HG02610 (cell line): ENCODE data around the gene SLC12A1.
A peak's percentile ranks its signal among the peaks of the same experiment; 100 is the strongest.

Experiments used
- ATAC-seq: cut with Tn5 transposase; IDR thresholded peaks from one replicate; pipeline ENCODE4 v1.9.1; 2021; ENCODE audit warnings: mild to moderate bottlenecking, moderate library complexity; ENCODE audit not compliant: unreplicated experiment

SLC12A1 gene

DNA sequence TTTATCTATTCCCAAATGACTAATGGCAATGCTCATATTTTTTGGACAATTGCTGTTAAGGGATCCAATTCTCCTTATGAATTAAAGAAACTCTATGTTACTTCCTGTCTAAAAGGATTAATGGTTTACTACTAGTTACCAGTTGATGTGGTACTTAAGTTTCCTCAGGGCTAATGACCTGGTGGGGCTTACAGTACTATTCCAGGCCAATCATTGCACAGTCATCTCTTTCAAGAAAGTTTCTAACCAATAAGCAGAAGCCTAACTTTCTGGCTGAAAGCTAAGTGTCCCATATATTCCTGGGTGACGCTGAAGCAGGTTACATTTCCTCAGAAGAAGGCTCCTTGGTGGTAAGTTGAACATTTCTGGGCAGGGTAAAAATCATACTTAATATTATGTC, at the start of gene SLC12A1:
Gene SLC12A1, plus strand, starts transcription at position 322 of the 400 bp plus-strand sequence. CDS start 1,418 bp downstream, outside the sequence.
- ATAC-seq: no peak

DNA sequence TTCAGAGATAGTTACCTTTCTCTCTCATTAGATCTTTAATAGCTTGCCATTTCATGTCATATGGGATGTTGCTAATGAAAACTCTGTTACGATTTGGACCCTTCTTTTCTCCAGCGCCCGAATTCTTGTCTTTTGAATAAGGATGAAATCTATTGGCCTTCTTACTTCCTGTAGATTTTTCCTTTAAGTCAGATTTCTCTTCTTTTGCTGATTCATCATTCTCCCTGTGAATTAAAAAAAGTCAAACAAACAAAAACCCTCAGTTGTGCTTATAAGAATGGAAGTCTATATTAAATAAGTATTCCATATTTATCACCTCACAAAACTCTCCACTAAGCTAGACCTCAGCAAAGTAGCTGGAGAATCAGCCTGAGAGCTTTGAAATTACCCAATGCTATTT, 37.5 kb upstream of the SLC12A1 start:
- no peak for ATAC-seq

DNA sequence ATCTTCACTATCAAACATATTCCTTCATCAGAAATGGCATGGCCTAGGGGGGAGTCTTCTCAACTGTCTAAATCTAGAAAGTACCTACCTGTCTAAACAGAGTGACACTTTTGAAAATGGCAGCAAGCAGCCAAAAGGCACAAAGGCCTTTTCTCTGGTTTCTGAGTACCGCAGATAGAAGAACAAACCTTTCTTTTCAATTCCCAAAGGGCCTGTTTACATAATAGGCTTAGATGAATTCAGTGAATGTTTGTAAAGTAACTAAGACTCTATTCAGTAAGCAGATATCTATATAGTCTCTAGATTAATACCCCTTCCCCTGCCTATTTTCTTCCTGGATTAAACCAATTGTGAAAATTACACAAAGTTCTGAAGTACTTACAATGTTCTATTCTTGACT, 35.1 kb upstream of the SLC12A1 start:
- no peak for ATAC-seq

DNA sequence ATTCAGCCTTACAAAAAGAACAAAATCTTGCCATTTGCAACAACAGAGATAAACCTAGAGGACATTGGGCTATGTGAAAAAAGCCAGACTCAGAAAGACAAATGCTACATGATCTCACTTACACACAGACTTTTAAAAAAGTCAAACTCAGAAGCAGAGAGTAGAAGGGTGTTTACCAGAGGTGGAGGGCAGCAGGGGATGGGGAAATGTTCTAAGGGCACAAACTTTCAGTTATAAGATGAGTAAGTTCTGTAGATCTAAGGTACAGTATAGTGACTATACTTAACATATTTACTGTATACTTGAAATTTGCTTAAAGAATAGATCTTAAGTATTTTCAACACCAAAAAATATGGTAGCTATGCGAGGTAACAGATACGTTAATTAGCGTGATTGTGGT, 31.0 kb upstream of the SLC12A1 start:
- ATAC-seq: peak; percentile 25

DNA sequence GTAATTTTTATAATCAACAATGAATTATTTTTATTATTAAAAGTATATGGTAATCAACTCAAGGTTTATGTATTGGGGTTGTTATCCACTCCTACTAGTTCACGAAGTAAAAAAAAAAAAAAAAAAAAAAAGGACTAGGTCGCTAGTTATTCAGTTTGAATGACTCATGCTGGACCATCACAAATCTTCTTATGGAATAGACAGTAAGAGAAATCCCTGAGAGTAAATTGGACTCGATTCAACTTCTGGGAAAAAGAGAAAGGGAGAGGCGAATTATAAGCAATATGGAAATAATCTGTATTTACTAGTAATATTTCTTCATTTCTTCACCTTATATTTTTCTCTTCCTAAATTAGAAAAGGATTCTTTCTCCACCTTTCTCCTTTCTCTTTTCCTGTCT, 30.0 kb upstream of the SLC12A1 start:
- ATAC-seq: no peak

DNA sequence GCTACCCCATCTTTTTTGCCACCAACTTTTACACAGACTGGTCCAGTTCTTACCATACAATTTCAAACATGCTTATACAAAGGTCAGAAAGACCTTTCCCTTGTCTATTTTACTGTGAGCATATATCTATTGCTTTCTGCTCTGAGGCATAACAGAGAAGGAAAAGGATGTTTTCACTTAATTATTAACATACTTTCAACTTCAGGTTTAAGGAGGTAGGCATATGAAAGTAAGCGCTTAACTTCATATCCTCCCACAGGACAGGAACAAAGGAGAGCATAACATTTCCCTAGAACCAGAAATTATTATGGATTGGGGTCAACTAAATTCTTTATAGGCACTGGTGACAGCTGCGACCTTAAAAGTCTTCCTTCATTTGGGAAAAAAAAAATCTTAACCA, 29.1 kb upstream of the SLC12A1 start:
- ATAC-seq: no peak

DNA sequence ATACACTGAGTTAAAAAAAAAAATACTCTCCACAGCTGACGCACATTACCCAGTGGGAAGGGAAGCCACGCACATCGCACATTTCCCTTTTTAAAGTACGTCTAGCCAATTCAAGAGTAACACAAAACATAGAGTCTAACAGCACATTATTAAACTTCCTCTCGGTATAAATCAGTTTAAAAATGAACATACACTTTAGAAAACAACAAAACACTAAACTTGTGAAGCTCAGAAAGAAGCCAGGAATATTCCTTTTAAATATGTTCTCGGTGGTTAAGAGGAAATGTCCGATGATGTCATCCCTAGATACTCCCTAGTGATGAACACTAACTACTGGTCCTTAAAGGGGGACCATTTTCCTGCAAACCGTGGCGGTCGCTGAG, 28.7 kb upstream of the SLC12A1 start:
- peak; percentile 74 for ATAC-seq

DNA sequence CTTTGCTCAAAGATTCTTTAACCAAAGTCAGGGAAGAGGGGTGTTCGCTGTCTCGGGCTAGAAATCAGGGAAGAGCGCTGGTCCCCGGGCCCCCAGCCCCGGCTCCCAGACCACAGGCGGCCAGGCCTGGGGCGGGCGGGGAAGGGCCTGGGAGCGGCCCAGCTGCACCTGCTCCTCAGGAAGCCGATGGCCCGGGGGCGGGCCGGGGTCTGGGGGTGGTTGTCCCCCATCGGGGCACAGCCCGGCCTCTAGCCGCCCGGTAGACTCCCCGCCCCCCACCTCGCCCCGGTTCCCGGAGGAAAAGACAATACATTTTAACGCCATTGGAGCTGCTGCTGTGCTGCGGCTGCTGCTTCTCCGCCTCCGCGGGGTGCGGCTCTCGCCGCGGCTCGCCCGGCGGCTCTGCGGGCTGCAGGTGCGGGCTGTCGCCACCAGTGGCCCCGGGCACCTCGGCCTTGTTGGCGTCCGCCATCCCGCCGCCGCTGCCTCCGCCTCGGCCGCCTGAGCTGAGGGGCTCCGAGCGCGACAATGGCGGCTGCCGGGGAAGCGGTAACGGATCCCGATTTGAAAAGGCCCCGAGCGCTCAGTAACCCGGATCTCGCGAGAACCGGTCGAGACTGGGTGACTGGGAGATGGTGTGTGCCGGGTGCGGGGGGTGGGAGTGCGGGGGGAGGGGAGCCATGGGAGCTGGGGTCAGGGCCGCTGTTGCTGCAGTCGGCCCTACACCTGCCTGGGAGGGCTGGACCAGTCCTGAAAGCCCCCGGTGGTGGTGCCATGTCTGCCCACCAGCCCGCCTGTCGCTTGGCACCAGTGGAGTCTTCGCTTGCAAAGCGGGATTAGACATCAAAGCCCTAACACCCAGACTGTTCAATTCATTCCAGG, 28.1 kb upstream of the SLC12A1 start, which contains the start of gene MYEF2:
Gene MYEF2, minus strand, starts transcription at position 530 of the 882 bp plus-strand sequence. Its CDS starts 58 bp downstream, at position 472.
- ATAC-seq: peak; percentile 83

DNA sequence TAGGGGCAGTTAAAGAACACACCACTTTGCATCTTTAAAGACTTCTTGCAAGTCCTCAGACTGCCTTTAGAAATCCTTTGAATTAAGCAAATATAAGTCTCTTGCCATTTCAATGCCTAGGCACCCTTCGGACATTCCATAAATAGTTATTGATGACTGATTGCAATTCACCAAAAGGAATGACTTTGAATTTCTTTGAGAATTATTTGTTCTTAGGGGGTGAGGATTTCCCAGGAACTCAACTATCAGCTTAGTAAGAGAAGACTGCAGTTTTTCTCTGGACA, 27.5 kb upstream of the SLC12A1 start:
- ATAC-seq: no peak

DNA sequence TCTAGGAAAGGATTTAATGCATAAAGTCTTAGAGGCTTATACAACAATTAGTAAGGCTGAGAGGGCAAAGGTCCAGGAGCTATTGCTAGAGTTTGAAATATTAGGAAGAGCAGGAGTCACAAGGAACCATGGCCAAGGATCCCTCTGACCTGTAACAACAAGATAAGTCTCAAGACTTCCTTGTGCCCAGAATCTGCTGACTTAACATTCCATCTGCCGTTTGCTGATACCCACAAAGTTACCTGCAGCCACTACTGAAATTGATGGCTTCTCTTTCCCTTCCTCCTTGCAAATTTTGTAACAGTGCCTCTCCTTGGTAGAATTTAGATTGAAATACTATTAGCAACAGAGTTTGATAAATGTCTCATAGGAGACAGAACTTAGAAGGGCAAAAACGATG, 23.4 kb upstream of the SLC12A1 start:
- no peak for ATAC-seq

DNA sequence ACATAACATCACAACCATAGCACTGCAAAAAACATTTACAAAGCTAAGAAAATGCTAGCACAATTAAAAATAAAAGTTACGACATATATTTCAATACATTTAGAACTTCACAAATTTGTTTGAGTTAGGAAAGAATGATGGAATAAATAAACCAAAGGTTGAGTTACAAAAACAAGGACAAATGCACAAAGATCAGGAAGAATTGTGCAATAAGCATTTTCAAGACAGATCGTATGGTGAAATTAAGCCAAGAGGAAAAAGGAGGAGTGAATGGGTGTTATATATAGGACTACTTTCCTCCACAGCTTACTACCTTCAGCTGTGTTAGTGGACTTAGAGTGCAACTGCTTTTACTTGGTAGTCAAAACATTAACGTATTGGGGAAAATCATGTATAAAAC, 20.6 kb upstream of the SLC12A1 start:
- ATAC-seq: no peak

DNA sequence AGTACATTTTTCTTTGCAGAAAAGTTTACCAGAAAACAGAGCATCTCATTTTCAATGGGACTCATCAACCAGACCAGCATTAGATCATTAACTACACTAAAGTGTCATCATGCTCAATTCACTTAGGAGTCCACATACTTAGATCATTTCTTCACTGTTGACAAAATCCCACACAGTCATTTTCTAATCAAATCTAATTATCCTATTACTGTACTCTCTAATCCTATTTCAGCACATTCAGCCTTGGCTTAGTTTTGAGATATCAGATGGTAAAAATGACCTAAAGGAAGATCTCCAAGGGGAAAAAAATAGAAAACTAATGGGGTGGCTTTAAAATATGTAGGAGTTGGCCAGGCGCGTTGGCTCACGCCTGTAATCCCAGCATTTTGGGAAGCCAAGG, 19.8 kb upstream of the SLC12A1 start:
- ATAC-seq: no peak

DNA sequence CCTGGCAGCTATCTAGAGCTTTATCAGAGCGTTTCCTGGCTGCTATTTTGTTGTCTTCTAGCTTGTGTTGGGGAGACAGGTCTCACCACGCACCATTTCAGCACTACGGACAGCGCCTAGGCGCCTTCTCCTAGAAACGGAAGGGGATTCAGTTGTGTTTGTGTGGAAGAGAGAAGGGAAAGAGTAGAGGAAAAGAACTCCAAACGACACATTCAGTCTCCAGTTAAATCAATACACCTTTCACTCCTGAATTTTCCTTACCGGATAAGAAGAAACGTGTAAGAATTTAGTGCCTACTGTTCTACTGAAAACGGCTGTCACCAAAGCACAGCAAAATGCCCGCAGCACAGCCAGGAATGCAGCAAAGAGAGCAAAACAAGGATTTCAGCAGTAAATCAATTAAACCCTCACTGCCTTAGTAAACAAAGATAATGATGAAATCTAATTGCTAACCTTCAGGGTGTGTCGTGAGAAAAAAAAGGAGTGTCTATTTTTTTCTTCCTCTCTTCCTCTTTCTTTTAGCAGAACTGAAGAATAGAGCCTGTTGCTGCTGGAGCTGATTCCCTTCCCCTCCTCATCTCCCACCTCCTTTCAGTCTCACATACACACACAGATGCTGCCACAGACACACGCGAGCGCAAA, 15.0 kb upstream of the SLC12A1 start:
- no peak for ATAC-seq

DNA sequence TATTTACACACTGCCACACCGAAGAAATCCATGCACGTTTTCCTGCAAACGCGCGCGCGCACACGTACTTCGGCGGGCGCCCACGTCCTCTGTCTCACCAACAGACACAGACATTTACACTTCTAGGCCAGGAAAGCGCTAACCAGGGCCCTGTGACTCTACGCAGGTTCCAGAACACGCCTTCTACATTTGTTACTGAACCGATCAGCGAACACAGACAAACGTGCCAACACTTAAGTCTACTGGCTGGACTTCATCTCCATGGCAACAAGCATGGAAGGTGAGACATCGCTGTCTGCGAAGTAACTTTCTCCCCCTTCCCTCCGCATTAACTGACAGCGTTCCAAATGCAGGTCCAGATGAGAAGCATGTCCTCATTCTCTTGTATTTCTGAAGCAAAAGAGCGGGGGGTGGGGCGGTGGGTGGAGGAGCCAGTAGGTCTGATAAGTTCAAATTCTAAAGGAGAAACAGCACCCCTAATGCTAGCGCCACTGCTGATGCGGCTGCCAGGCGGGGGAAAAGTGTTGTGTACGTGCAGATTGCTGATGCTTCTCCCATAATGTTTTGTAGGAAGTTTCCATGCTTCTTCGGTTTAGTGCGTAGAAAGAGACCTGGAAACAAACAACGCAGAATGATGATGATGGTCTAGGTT, 14.4 kb upstream of the SLC12A1 start, which contains the start of gene CTXN2:
Gene CTXN2, plus strand, starts transcription at position 92 of the 652 bp plus-strand sequence. CDS start 9,636 bp downstream, outside the sequence.
- no peak for ATAC-seq

DNA sequence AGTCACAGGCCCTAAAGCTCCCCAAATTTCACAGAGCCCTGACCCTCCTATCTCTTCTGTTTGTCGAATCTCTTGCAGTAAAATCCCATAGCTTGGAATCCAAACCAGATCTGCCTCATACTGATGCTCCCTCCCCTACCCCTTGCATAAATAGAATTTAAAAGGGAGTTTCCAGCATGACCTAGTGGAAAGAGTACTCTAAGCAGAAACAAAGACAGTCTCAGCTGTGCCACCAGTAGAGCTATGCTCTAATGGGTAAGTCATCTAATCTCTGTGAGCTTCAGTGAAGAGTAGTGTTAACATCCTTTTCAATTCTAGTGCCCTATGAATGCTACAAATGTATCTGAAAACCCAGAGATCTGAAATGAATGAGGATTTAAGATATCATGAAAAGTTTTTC, 4.0 kb upstream of the SLC12A1 start:
- no peak for ATAC-seq

DNA sequence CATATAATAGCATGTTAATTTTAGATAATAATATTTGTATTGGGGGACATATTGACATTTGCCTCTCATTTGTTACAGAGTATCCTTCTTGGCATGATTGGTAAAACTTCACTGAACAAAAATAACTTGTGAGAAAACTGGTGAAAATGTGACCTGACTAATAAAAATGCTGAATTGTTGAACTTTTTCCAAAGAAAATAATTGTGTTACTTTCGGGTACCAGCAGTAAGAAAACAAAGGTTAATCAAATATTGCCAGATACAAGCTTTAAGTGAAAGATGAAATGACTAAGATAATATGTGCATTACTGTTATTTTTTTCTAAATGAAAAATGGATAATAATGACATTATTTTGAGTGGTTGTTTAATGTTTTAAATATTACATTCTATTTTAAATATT, 15.2 kb downstream of the SLC12A1 start:
- no peak for ATAC-seq

DNA sequence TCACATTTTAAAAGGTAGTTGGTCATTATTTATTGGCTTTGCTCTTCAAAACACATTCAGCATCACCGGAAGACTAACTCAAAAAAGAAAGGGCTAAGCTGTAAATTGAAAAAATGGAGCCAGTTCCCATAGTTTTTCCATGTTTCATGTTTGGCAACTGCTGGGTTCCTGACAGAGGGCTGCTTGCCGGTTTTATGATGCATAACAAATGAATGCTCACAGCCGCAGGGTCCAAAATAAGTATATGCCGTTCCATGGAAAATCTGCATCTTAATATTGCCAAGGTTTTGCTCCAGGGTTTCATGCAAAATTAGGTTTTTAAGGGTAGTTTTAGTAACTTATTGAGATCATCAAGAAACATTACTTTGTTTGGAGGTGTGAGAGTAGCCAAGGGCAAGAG, 15.8 kb downstream of the SLC12A1 start:
- ATAC-seq: no peak

DNA sequence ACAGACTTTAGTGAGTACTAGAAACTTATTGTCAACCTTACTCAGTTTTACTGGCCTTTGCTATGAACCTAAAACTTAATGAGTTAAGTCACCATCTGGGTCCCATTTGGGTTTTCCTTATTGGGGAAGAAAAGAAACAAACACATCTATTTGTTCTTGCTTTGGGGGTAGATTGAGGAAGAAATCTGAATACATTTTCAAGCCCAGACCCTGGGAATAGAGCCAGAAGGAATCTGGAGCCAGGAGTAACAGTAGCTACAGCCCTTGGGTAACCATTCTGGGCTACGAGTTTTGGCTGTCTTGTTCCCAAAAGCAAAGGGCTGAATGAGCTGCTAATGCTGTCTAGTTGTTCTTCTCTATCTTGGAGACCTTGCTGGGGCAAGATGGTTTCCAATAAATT, 16.5 kb downstream of the SLC12A1 start:
- no peak for ATAC-seq

DNA sequence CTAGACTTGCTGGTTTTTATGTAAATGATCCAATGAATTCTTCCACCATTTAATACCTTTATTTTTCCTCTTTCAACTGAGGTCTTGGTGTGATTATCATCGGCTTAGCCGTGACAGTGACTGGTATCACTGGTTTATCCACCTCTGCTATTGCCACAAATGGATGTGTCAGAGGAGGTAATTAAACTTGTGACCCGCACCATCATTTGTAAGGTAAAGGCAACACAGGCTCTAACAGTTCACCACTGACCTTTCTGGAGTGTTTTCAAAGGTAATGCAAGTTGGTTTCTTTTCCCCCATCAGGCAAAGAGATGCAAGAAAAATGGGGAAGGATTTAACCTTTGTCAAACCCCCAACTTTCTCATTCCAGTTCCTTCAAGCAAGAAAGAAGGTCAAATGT, 19.7 kb downstream of the SLC12A1 start:
- no peak for ATAC-seq

DNA sequence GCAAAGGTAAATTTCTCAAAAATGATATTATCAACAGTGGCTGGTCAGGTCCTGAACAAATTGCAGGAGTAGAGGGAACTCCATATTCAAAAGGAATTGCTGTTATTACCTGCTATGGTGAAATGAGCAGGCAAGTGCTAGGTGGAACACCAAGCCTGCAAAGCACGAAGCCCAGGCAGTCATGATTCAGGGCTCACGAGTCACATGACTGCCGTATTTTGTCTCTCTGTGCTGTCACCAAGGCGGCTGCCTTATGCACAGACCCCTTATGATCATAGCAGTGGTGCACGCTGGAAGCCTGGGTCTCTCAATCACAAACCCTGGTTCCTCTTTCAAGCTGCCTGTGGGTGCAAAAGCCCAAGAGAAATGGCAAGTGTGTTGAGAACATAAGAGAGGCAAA, 24.4 kb downstream of the SLC12A1 start:
- no peak for ATAC-seq

DNA sequence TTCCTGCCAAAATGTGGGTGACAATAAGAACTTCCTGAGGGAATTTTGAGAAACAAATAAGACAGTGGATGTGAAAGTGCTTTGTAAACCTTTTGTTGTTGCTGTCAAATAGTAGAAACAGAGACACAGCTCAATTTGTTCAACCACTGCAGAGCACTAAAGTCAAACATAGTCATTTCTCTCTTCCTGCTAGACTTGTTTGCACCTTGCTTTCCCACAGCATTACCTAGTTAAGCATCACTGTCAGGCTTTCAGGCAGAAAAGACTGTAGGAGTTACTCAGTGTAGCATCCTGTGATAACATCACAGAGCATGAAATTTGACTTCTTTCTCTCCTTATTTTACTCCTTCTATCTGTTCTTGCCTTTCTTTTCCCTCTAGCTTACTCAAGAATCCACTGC, 27.1 kb downstream of the SLC12A1 start:
- ATAC-seq: peak; percentile 57

DNA sequence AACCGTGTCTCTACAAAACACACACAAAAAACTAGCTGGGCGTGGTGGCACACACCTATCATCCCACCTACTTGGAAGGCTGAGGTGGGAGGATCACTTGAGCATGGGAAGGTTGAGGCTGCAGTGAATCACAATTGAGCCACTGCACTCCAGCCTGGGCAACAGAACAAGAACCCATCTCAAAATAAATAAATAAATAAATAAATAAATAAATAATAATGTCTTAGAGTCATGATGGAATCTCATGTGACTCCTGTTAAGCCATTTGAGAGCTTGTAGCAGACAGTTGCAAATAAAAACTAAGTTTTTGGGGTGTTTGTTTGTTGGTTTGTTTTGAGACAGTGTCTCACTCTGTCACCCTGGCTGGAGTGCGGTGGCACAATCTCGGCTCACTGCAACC, 33.2 kb downstream of the SLC12A1 start:
- ATAC-seq: no peak
